Cardiac fibroblast (primary cell): ENCODE results near the gene EBF4.

ENCODE experiments used
- DNase-seq, 2 donors: peaks; one replicate each; pipeline versions ENCODE4 v3.0.0 to v3.0.0-alpha.2; 2010; ENCODE audit warnings: low read depth in 2 of 2
- H3K4me3 ChIP-seq, 2 donors: replicated peaks in 1 of 2; 1 replicate in 1 of 2; 2 replicates in 1 of 2; pipeline ENCODE4 v1.5.1; 2011; ENCODE audit warnings: low read depth in 2 of 2, low read length in 2 of 2, mild to moderate bottlenecking in 2 of 2, moderate library complexity in 1 of 2
- TF ChIP-seq, protein P1 (sequence below): IDR thresholded peaks from one replicate; pipeline ENCODE4 v1.5.1; 2011; ENCODE audit warnings: low read depth, mild to moderate bottlenecking, low read length, inconsistent platforms

The EBF4 gene

DNA sequence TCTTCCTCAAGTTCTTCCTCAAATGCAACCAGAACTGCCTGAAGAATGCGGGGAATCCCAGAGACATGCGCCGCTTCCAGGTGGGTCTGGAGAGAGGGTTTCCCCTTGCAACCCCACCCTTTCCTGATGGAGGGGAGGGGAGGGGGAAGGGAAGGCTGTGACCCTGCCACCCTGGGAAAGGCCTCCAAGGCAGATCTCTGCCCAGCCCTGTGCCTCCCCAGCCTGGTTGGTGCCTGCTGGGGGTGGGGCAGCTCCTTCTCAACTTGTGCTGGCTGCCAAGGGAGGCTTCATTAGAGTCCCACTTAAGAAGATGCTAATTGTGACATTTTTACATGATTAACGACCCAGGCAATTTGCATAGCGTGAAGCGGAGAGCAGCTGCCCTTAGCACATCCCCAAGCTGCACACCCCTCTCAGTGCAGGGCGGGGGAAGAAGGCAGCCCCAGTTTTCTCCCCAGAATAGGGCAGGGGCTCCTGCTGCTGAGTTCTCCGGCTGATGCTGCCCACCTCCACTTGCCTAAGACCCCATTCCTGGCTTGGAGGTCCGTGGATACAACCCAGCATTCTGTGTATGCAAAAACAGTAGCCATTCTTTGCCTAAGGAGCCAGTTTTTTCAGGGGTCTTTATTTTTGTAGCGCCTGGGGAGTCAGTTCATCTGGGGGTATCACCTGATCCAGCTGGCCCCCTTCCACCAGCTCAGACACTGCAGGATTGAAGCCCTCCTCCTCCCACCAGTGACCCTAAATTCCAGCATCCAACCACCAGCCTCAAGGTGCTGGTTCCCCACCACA is 56.2 kb downstream of the EBF4 start:
- DNase-seq, result no peak
- TF ChIP-seq, protein P1, sequence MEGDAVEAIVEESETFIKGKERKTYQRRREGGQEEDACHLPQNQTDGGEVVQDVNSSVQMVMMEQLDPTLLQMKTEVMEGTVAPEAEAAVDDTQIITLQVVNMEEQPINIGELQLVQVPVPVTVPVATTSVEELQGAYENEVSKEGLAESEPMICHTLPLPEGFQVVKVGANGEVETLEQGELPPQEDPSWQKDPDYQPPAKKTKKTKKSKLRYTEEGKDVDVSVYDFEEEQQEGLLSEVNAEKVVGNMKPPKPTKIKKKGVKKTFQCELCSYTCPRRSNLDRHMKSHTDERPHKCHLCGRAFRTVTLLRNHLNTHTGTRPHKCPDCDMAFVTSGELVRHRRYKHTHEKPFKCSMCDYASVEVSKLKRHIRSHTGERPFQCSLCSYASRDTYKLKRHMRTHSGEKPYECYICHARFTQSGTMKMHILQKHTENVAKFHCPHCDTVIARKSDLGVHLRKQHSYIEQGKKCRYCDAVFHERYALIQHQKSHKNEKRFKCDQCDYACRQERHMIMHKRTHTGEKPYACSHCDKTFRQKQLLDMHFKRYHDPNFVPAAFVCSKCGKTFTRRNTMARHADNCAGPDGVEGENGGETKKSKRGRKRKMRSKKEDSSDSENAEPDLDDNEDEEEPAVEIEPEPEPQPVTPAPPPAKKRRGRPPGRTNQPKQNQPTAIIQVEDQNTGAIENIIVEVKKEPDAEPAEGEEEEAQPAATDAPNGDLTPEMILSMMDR, result no peak
- H3K4me3 ChIP-seq, result no peak overlapping the region

DNA sequence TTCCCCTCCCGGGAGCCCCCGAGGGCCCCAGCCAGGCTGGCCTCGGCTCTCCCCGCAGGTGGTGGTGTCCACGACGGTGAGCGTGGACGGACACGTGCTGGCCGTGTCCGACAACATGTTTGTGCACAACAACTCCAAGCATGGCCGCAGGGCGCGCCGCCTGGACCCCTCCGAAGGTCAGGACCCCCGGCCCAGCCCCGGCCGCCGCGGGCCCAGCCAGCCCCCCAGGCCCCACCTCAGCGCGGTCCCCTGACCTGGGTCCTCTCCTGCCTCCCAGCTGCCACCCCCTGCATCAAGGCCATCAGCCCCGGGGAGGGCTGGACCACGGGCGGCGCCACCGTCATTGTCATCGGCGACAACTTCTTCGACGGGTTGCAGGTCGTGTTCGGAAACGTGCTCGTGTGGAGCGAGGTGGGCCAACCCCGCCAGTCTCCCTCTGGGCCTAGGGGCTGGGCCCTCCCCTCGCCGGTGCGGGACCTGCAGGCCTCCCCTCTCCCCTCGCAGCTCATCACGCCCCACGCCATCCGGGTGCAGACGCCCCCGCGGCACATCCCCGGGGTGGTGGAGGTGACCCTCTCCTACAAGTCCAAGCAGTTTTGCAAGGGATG is 56.9 kb downstream of the EBF4 start:
- no peak for DNase-seq
- H3K4me3 ChIP-seq, result no peak overlapping the region
- TF ChIP-seq, protein P1, result no peak

DNA sequence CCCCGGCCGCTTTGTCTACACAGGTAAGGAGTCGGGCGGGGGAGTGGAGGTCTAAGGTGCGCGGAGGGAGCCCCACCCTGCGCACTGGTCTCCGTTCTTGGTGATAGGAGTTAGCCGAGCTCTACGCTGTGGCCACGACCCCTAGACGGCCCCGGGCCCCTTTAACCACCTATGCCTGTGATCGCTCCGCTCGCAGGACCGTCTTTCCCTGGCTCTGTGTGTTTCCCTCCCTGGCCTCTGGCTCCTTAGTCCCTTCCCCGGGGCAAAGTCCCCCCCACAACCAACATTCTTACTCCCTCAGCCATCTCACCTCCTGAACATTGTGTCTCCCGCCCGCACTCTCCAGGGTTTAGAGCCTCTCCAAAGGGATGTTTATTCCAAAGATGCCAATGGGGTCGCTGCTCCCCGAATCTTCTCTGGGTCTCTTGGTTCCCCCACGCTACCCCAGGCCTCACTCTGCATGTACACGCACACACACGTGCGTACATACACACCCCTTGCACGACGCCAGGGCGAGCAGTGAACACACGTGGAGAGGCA is 57.4 kb downstream of the EBF4 start:
- TF ChIP-seq, protein P1, result no peak
- H3K4me3 ChIP-seq, result no peak overlapping the region
- no peak for DNase-seq

DNA sequence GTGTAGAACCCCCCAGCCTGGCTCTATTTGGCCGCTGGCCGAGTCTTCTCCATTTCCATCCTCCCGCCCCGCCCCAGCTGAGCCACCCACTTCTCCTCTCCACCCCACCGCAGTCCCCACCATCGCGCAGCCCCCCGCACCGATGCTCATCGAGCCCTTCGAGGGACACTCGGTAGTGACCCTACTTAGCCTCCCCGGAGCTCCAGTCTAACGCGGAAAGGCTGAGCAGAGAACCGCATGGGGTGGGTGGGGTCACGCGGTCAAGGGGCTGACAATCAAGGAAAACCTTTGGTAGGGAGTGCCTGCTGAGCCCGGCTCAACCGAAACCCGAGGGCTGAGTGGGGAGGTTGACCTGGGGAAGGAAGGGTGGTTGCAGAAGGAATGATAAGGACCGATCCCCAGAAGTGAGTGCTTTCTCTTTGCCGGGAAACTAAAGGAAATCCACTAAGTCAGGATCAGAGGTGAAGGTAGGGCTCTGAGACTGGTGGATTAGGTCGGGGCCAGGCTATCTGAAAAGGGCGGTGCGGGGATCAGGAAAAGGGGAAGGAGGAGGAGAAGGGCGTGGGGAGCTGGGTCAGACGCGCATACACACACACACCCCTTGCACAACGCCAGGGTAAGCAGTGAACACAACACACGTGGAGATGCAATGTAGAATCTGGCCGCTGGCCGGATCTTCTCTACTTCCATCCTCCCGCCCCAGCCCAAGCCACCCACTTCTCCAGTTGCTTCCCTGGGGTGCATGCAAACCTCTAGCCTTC is 58.1 kb downstream of the EBF4 start:
- peak overlapping the region in 1 of 2 donors; percentile 1 for H3K4me3 ChIP-seq
- DNase-seq, result peak; percentile 52 to 57
- TF ChIP-seq, protein P1, result no peak

DNA sequence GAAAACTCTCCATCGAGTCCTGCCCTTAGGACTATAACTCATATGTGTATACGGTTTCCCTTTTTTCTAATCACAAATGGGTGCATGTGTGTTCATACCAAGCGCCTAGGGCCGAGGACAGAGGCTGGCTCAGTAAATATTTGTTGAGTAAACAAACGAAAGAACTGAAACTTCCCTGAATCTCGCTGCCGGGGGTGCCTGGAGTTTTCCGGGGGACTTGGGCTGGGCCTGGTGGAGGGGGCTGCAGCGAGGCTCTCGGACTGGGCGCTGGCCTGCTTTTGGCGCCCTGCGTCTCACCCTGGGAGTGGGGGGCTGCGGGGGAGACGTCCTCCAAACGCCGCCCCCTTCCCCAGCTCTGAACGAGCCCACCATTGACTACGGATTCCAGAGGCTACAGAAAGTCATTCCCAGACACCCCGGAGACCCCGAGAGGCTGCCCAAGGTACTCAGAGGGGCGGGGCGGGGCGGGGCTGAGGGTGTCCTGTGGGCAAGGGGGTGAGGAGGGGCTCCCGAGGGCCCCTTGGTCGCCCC is 58.8 kb downstream of the EBF4 start:
- TF ChIP-seq, protein P1, result no peak
- no peak for DNase-seq
- peak overlapping the region; percentile 32 to 33 for H3K4me3 ChIP-seq

DNA sequence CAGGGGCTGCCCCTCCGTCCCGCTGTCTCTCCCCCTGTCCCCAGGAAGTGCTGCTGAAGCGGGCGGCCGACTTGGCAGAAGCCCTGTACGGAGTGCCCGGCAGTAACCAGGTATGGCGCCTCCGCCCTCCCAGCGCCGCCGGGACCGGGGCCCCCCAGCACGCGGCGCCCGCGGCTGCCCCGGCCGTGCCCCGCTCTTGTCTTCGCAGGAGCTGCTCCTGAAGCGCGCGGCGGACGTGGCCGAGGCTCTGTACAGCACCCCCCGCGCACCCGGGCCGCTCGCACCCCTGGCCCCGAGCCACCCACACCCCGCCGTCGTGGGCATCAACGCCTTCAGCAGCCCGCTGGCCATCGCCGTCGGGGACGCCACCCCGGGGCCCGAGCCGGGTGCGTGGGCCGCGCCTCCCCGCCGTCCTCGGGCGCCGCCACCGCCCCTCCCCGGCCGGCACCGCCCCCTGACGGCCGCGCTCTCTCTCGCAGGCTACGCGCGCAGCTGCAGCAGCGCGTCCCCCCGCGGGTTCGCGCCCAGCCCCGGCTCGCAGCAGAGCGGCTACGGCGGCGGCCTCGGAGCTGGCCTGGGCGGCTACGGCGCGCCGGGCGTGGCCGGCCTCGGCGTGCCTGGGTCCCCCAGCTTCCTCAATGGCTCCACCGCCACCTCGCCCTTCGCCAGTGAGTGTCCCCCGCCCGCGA is 59.4 kb downstream of the EBF4 start:
- H3K4me3 ChIP-seq, result peak overlapping the region; percentile 37 to 42
- TF ChIP-seq, protein P1, result no peak
- DNase-seq, result no peak
